Common myeloid progenitor, CD34-positive (primary cell): ENCODE measurements around the gene GRIN3A.

Experiments
- CTCF ChIA-PET: fragments of 350-600 bp; sonication (Branson Sonifier 250); formaldehyde crosslinking; loops from one replicate; lab custom pipeline; 2021; ENCODE audit warnings: antibody characterized with exemption; lab: Charles Lee
- POLR2A ChIA-PET: fragments of 350-600 bp; sonication (Branson Sonifier 250); formaldehyde crosslinking; loops from one replicate; lab custom pipeline; 2021; ENCODE audit warnings: antibody characterized with exemption; lab: Charles Lee
- DNase-seq, 3 donors: peaks; one replicate each; pipeline versions ENCODE4 v3.0.0 to v3.0.0-alpha.2; 2013
- H3K27ac ChIP-seq, 2 experiments: 1 replicate in 1 of 2; 2 replicates in 1 of 2; pipeline ENCODE4 v1.7.0; 2013; ENCODE audit warnings: inconsistent platforms in 2 of 2, low read length in 2 of 2, mild to moderate bottlenecking in 2 of 2, low read depth in 1 of 2, moderate library complexity in 1 of 2; ENCODE audit not compliant: severe bottlenecking in 2 of 2, insufficient read depth in 1 of 2, poor library complexity in 1 of 2
- H3K27me3 ChIP-seq, 5 experiments: replicated peaks in 2 of 5; 1 replicate in 3 of 5; 2 replicates in 2 of 5; pipeline versions ENCODE4 v1.6.1 to v1.7.0; 2013; ENCODE audit warnings: low read length in 4 of 5, mild to moderate bottlenecking in 2 of 5, moderate library complexity in 2 of 5, inconsistent platforms in 1 of 5; ENCODE audit not compliant: insufficient read depth in 5 of 5, control insufficient read depth in 4 of 5
- H3K36me3 ChIP-seq, 4 experiments: 1 replicate in 2 of 4; 2 replicates in 2 of 4; pipeline versions ENCODE4 v1.6.1 to v1.7.0; 2013; ENCODE audit warnings: low read length in 3 of 4, control low read depth in 1 of 4, mild to moderate bottlenecking in 1 of 4; ENCODE audit not compliant: control insufficient read depth in 4 of 4, insufficient read depth in 4 of 4
- H3K4me1 ChIP-seq, 4 experiments: 1 replicate in 3 of 4; 2 replicates in 1 of 4; pipeline versions ENCODE4 v1.6.1 to v1.7.1; 2013; ENCODE audit warnings: low read length in 3 of 4, mild to moderate bottlenecking in 3 of 4, control low read depth in 1 of 4, inconsistent platforms in 1 of 4, moderate library complexity in 1 of 4; ENCODE audit not compliant: control insufficient read depth in 4 of 4, insufficient read depth in 4 of 4; ENCODE audit errors: control extremely low read depth in 1 of 4
- H3K4me3 ChIP-seq, 7 experiments: 1 replicate in 4 of 7; 2 replicates in 3 of 7; pipeline versions ENCODE4 v1.5.1 to v1.7.0; 2013; ENCODE audit warnings: mild to moderate bottlenecking in 7 of 7, low read length in 6 of 7, moderate library complexity in 6 of 7, inconsistent platforms in 2 of 7, low read depth in 2 of 7, control low read depth in 1 of 7; ENCODE audit not compliant: insufficient read depth in 4 of 7, control insufficient read depth in 1 of 7; ENCODE audit errors: extremely low read depth in 1 of 7
- H3K9me3 ChIP-seq, 5 experiments: 1 replicate in 4 of 5; 2 replicates in 1 of 5; pipeline versions ENCODE4 v1.6.1 to v1.7.1; 2013; ENCODE audit warnings: low read length in 4 of 5, mild to moderate bottlenecking in 2 of 5, inconsistent platforms in 1 of 5, low read depth in 1 of 5, moderate library complexity in 1 of 5; ENCODE audit not compliant: control insufficient read depth in 4 of 5, insufficient read depth in 2 of 5; ENCODE audit errors: control extremely low read depth in 1 of 5
- WGBS: methylation state at CpG from one replicate; pipeline ENCODE4 v1.1.5; 2013; ENCODE audit not compliant: insufficient coverage; 5-methylcytosine and 5-hydroxymethylcytosine counted together

GRIN3A gene

DNA sequence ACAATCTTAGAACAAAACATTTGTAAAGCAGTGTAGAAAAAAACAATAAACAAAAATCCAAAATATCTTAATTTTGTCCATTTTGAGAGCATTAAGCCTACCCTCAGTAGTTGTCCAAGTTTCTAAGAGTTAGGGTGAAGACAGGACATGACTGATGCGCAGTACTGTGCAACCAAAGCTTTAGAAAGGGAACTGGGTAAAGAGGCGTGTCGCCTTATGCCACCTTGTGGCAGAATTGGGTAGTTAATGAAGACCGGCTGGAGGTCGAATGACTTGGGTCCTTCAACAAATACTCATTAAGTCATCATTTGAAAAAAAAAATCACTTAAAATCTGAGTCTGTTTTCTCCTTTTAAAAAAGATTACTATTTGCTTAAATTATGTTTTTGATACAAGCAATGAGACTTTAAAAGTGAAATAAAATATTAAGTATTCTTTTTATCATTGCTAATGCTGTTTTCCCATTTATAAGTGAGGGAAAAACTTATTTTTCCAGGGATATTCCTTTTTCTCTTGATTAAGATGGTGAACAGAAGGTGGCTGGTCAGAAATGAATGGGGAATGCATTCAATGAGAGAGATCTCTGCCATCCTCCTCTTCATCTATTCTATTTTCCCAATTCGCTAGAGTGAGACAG, 208.3 kb downstream of the GRIN3A start:
- no peaks in the 10 kb centered on the region for H3K9me3 ChIP-seq
- no peak overlapping the region for H3K27ac ChIP-seq
- no peak overlapping the region for H3K4me3 ChIP-seq
- no peaks in the 10 kb centered on the region for H3K36me3 ChIP-seq
- H3K4me1 ChIP-seq = peaks cover 6 to 15% (median 10%) of the 10 kb centered on the region in 4 experiments
- WGBS = 0% methylated on average over 3 of the region's 6 CpGs
- peaks cover 0 to 2% (median 0%) of the 10 kb centered on the region in 5 experiments for H3K27me3 ChIP-seq
- peak; percentile 85 to 93 (median 91) for DNase-seq
- CTCF ChIA-PET = interaction anchor here (1.1 to 11.8 kb wide), 13 partner anchors 9 to 84 kb away, joined by 3 to 193 read pairs (median 7); a partner anchor contains a TSS
- POLR2A ChIA-PET = interaction anchor here (0.7 to 1.0 kb wide), 2 partner anchors 43 to 81 kb away, joined by 3 read pairs; a partner anchor contains a TSS

DNA sequence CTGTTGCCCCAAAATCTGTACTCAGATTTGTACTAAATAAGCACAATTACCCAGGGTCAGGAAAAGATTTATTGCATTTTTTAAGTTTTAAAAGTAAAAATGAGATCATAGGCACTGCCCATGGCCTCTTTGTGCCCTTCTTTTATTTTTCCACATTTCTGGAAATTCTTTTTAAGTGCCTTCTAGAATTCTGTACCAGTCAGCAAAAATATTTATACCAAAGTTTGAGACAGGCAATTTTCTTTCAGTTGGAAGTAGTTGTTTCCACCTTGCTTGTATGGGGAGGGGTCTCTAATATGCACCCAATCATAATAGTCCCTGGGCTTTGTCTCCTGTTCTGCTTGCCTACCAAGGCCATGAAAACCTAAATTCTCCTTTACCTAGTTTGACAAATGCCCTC, 210.4 kb downstream of the GRIN3A start:
- Histone ChIP-seq H3K9me3 (no peaks in the 10 kb centered on the region), H3K4me3 (no peak overlapping the region), H3K27ac (no peak overlapping the region), H3K4me1 (peaks cover 0 to 4% (median 2%) of the 10 kb centered on the region in 4 experiments), H3K27me3 (peaks cover 0 to 4% (median 0%) of the 10 kb centered on the region in 5 experiments), H3K36me3 (no peaks in the 10 kb centered on the region)
- ChIA-PET CTCF (interaction anchor here (1.1 to 11.8 kb wide), 9 partner anchors 19 to 79 kb away, joined by 3 to 193 read pairs (median 5); a partner anchor contains a TSS), POLR2A (no interaction called here)
- no peak for DNase-seq

DNA sequence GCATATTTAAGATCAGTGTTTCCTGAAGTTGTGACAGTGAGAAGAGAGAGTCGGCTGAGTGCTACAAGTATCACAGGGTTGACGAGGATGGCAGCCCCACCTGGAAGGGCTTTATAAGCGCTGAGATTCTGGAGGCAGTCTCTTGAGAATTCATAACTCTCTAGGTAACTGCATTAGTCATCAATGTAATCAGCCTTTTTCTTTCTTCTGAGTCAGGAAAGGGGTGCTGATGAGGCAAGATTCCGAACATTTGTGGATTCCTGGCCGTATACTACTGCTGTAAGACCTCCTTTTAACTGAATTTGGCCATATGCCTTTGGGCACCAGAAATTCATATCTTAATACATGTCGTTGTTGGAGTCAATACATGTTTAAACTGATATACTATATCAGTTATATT, 211.4 kb downstream of the GRIN3A start:
- DNase-seq = no peak
- Histone ChIP-seq H3K4me3 (no peak overlapping the region), H3K9me3 (no peaks in the 10 kb centered on the region), H3K4me1 (no peaks in the 10 kb centered on the region), H3K27ac (no peak overlapping the region), H3K27me3 (peaks cover 0 to 4% (median 0%) of the 10 kb centered on the region in 5 experiments), H3K36me3 (no peaks in the 10 kb centered on the region)
- WGBS = 92% methylated on average over 2 of the region's 6 CpGs
- ChIA-PET CTCF (interaction anchor here (1.1 to 11.8 kb wide), 7 partner anchors 18 to 78 kb away, joined by 3 to 193 read pairs (median 7); a partner anchor contains a TSS), POLR2A (no interaction called here)

DNA sequence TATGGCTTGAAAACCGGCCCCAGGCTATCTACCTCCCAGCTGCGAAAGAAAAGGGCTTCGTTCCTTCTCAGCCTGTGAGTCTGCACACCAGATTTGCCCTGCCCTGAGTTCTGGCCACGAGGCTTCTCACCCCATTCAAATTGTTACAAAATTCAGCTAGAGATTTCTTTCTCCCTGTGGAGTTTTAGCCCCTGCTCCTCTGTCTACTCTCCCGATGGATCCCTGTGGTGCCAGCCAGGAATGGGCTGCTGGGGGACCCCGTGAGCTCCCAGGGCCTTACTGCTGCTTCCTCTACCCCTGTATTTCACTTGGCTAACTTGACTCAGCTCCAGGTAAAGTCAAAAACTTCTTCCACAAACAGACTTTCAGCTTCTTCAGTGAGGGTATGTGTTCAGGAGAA, 214.1 kb downstream of the GRIN3A start:
- Histone ChIP-seq H3K27me3 (peaks cover 0 to 2% (median 0%) of the 10 kb centered on the region in 5 experiments), H3K4me3 (no peak overlapping the region), H3K27ac (no peak overlapping the region), H3K36me3 (no peaks in the 10 kb centered on the region), H3K9me3 (no peaks in the 10 kb centered on the region), H3K4me1 (no peaks in the 10 kb centered on the region)
- DNase-seq = no peak
- CTCF ChIA-PET = interaction anchor here (0.9 to 11.8 kb wide), 2 partner anchors 65 to 75 kb away, joined by 4 to 193 read pairs; no protein-coding TSS in a partner anchor
- WGBS = 92% methylated on average over 6 of the region's 6 CpGs
- POLR2A ChIA-PET = no interaction called here
